Colonic mucosa (tissue), 4 donors: ENCODE data around the gene MORC1. TPM values are rescaled to one million over a fixed set of nuclear protein-coding genes. Genes with fewer than 3 reads are reported as not detected.

Source experiments
- DNase-seq: peaks from one replicate; pipeline ENCODE4 v3.0.0-alpha.2; 2020
- H3K27ac ChIP-seq: fragments of 200-600 bp; one replicate; pipeline ENCODE4 v1.8.0; 2021
- H3K27me3 ChIP-seq: fragments of 200-600 bp; one replicate; pipeline ENCODE4 v1.8.0; 2021
- H3K36me3 ChIP-seq: fragments of 200-600 bp; one replicate; pipeline ENCODE4 v1.8.0; 2021
- H3K4me1 ChIP-seq: fragments of 200-600 bp; one replicate; pipeline ENCODE4 v1.8.0; 2021; ENCODE audit warnings: mild to moderate bottlenecking
- H3K4me3 ChIP-seq: fragments of 200-600 bp; one replicate; pipeline ENCODE4 v1.8.0; 2021
- H3K9ac ChIP-seq, 2 donors: one replicate each; pipeline ENCODE4 v1.7.0; 2013; ENCODE audit warnings: control low read depth in 2 of 2, low read depth in 2 of 2, low read length in 2 of 2
- H3K9me3 ChIP-seq: fragments of 200-600 bp; one replicate; pipeline ENCODE4 v1.8.0; 2021
- intact Hi-C: fragments of 100-400 bp; cut with DNase I; formaldehyde crosslinking; loops from one replicate; pipeline ENCODE4 v1.14.1; 2022
- total RNA-seq, 2 donors: library from RNA; stranded (reverse); fragmentation: NEBNext Ultra II Directional in 1 of 2; extraction: Animal tissue kit (Norgen Biotek cat#: 25700) in 1 of 2; gene quantifications; one replicate each; pipeline ENCODE4 v1.2.1, GENCODE V29; 2021
- TF ChIP-seq, protein P1 (sequence below): fragments of 200-600 bp; IDR thresholded peaks from one replicate; pipeline ENCODE4 v1.8.0; 2022; ENCODE audit warnings: antibody characterized with exemption, mild to moderate bottlenecking
- donor health status: healthy.
- donor health status: DM: no; HTN: no; CAD: no.
- donor health status: DM: no; HTN: no; CAD: no.

MORC1 gene
- total RNA-seq, 2 donors from 2014 or later: not detected

DNA sequence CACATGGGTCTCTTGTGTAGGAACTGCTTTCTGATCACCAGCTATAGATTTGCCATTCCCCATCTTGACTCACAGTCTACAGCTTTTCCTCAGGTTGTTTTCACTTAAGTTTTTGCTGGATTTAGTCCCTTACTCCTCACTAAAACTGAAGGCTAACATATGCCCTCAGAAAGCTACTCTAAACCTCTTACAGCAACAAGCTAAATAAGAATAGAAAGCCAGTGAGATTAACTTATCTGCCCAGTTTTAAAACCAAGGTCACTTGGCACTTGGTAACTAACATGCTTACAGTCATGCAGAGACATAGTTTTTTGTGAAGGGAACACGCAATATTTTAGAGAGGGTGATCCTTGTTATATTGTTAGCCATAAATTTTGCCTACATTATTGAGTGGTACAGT is 164.2 kb downstream of the MORC1 start, which contains the start of gene GUCA1C:
TSS of gene GUCA1C (minus strand) at position 180 of the 400 bp plus-strand sequence. CDS start at position 63, 117 bp downstream.
- DNase-seq: no peak
- TF ChIP-seq, protein P1, sequence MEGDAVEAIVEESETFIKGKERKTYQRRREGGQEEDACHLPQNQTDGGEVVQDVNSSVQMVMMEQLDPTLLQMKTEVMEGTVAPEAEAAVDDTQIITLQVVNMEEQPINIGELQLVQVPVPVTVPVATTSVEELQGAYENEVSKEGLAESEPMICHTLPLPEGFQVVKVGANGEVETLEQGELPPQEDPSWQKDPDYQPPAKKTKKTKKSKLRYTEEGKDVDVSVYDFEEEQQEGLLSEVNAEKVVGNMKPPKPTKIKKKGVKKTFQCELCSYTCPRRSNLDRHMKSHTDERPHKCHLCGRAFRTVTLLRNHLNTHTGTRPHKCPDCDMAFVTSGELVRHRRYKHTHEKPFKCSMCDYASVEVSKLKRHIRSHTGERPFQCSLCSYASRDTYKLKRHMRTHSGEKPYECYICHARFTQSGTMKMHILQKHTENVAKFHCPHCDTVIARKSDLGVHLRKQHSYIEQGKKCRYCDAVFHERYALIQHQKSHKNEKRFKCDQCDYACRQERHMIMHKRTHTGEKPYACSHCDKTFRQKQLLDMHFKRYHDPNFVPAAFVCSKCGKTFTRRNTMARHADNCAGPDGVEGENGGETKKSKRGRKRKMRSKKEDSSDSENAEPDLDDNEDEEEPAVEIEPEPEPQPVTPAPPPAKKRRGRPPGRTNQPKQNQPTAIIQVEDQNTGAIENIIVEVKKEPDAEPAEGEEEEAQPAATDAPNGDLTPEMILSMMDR: no peak
- Histone ChIP-seq H3K9me3 (no peaks in the 10 kb centered on the region), H3K36me3 (no peaks in the 10 kb centered on the region), H3K27ac (no peak within 1 kb of the TSS), H3K4me1 (no peaks in the 10 kb centered on the region), H3K9ac (no peak within 1 kb of the TSS), H3K27me3 (no peaks in the 10 kb centered on the region), H3K4me3 (no peak within 1 kb of the TSS)
- intact Hi-C loops: no loop called here

DNA sequence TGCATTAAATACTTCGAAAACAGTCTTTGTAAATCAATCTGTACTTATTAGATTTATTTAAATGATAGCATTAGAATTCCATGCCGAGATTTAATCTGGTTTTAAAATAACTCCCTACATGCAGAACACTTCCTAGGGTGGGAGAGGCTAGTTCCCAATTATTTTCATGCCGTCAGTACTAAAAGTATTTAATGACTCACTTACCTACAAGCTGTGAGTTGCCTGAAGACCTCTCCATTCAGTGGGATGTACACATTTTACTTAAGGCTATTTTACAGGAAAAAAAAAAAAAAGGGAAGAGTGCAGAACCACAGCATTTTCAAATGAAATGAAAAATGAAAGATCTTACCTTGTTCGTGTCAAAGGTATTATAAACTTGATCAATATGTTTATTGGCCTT is 164.7 kb downstream of the MORC1 start:
- no peak overlapping the region for H3K9ac ChIP-seq
- H3K27ac ChIP-seq: no peak overlapping the region
- TF ChIP-seq, protein P1: no peak
- no peaks in the 10 kb centered on the region for H3K9me3 ChIP-seq
- intact Hi-C loops: no loop called here
- H3K4me1 ChIP-seq: no peaks in the 10 kb centered on the region
- no peaks in the 10 kb centered on the region for H3K27me3 ChIP-seq
- DNase-seq: no peak
- no peak overlapping the region for H3K4me3 ChIP-seq
- H3K36me3 ChIP-seq: no peaks in the 10 kb centered on the region

DNA sequence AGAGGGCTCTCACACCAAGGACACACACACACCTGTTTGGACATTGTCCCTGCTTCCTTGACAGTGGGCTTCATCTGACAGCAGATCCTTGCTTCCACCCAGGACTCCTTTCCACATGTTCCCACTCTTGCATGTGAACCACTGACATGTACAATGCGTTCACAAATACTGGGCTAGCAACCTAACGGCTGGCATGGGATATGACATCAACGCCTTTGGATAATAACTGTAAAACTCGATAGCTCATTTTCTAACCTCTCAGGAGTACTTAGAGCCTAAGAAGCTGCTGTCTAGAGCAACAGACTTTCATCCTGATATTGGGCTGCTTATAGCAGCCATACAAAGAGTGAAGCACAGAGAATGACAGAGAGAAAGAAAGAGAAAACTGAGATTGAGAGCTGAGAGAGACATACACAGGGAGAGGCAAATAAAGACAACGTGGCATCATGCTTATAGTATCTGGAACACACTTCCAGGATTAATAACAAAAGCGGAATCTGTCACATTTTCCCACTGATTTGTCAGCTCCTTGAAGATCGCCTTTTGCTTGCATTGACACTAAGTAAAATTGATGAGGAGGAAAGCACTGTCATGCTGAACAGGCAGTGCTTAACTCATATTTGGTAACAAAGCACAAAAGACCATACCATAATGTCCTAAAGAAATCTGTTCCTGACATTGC is 166.0 kb downstream of the MORC1 start:
- Histone ChIP-seq H3K9me3 (no peaks in the 10 kb centered on the region), H3K4me1 (no peaks in the 10 kb centered on the region), H3K27me3 (no peaks in the 10 kb centered on the region), H3K36me3 (no peaks in the 10 kb centered on the region), H3K27ac (no peak overlapping the region), H3K9ac (no peak overlapping the region), H3K4me3 (no peak overlapping the region)
- intact Hi-C loops: no loop called here
- DNase-seq: no peak
- TF ChIP-seq, protein P1: no peak

GRCh38 chr3:108947855-108948254 is 170.1 kb downstream of the MORC1 start:
- Histone ChIP-seq H3K27ac (no peak overlapping the region), H3K4me3 (no peak overlapping the region), H3K9ac (no peak overlapping the region), H3K4me1 (no peaks in the 10 kb centered on the region), H3K9me3 (no peaks in the 10 kb centered on the region), H3K27me3 (no peaks in the 10 kb centered on the region), H3K36me3 (no peaks in the 10 kb centered on the region)
- no peak for DNase-seq
- intact Hi-C loops: no loop called here
- TF ChIP-seq, protein P1: no peak

- intact Hi-C loops: no loop called here
- H3K4me3 ChIP-seq: no peak overlapping the region
- TF ChIP-seq, protein P1: no peak
- no peaks in the 10 kb centered on the region for H3K4me1 ChIP-seq
- H3K36me3 ChIP-seq: no peaks in the 10 kb centered on the region
- no peak overlapping the region for H3K9ac ChIP-seq
- no peak for DNase-seq
- H3K27ac ChIP-seq: no peak overlapping the region
- H3K9me3 ChIP-seq: no peaks in the 10 kb centered on the region
- H3K27me3 ChIP-seq: no peaks in the 10 kb centered on the region
These were observed 171.3 kb downstream of the MORC1 start for GRCh38 chr3:108946292-108947285.
